Epithelial cell of prostate (primary cell): ENCODE data around the gene PAX7.

Source experiments
- DNase-seq: peaks from one replicate; pipeline ENCODE4 v3.0.0-alpha.2; 2011; ENCODE audit warnings: low read depth, low spot score
- H3K27ac ChIP-seq: fragments of 450-650 bp; 2 replicates; pipeline ENCODE4 v1.5.1; 2017; ENCODE audit warnings: mild to moderate bottlenecking

Gene PAX7

DNA sequence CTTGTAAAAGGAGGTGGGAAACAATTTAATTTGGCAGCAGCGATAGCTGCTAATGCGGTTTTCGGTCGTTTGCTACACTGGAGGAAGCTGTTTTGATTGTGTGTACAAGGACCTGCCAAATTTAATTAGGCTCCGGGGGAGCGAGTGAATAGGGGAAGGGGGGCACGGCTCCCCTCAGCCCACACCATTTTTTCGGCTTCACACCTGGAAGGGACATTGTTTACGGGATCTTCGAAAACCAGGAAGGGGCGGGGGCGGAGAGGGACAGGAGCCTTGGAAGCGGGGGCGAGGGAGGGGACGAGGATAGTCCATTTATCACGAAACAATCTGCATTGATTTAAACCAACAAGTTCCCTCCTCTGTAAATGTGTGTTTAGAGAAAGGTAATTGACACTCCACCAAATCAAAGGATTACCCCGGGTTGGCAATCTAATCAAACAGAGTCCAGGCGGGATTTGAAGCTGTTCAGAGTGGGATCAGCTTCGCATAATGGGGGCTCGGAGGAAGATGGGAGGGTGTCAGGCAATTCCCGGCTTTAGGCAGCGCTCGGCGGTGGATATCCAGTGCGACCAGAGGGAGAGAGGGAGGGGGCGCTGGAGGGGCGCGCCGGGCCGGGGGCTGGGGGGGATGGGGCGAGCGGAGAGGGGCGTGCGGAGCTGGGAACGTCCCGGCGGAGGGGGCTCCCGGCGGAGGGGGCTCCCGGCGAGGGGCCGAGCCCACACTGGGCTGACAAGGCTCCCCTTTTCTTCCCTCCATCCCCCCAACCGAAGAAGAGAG is 9.8 kb downstream of the PAX7 start:
- DNase-seq = no peak
- no peak overlapping the region for H3K27ac ChIP-seq

DNA sequence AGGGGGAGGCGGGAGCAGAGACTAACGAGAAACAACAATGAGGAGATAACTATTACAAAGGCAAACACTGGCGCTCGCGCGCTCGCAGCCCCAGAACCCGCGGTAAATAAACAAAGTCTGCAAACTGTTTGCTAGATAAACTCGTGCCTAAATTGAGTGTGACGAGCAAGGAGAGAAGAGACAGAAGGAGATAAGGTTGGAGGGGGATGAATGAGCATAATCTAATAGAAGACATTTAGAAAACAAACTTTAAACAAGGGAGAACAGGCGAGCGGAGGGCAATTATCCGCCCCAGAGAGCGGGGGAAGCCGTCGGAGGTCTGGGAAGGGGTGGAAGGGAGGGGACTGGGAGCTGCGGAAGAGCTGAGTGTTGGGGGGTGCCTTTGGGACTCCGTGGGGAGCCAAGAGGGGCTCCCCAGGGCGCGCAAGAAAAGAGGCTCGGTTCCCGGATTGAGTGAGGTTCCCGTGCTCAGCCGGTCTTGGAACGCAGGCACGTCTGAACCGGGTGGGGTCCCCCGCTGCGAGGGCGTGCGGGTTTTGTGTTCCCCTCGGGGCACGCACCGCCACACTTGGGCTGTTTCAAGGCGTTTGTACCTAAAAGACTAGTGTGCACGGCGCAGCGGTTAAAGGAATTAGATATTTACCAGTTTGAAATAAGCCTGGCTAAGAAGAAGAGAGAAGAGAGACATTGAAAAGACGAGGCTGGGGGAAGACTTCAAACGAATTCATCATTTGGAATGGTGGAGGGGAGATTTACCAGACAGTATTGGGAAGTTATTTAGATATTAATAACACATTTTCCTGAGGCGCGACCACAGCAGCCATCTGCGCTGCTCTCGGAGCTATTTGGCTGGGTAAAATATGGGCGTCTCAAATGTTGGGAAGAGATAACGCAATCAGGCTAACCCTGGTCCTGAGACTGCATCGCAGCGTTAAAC is 10.6 kb downstream of the PAX7 start:
- DNase-seq = no peak
- no peak overlapping the region for H3K27ac ChIP-seq

DNA sequence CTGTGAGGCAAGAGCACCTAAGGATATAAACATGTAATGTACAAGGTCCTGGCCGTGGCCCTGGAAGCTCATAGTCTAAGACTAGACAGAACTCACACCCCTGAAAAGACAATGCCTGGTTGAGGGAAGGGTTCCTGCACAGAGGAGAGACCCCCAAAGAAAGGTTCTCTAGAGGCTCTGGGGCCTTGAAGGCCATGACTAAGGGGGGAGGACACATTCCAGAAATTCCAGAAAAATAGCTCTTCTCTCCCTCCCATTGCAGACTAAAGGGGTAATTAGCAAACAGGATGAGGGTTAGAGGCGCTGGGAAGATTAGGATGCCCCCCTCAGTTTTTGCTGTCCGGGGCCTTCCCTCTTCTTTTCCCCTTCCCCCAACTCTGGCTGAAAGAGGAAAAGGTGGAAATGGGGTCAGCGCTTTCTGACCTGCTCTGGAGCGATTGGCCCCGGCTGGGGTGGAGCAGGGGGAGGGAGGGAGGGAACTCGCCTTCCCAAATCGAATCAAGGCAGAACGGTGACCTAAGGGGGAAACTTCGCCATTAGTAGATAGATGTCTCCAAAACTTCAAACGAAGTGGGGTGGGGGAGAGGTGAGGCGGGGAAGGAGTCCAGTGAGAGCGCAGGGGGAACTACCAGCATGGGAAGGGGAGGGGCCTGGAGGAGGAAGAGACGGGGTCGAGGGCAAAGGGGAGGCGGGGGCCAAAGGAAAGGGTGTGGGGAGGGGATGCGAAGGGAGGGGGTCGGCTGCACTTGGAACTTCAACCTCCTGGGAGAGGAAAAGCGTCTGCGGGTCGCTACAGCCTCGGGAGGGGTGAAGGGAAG is 11.8 kb downstream of the PAX7 start:
- no peak overlapping the region for H3K27ac ChIP-seq
- no peak for DNase-seq

DNA sequence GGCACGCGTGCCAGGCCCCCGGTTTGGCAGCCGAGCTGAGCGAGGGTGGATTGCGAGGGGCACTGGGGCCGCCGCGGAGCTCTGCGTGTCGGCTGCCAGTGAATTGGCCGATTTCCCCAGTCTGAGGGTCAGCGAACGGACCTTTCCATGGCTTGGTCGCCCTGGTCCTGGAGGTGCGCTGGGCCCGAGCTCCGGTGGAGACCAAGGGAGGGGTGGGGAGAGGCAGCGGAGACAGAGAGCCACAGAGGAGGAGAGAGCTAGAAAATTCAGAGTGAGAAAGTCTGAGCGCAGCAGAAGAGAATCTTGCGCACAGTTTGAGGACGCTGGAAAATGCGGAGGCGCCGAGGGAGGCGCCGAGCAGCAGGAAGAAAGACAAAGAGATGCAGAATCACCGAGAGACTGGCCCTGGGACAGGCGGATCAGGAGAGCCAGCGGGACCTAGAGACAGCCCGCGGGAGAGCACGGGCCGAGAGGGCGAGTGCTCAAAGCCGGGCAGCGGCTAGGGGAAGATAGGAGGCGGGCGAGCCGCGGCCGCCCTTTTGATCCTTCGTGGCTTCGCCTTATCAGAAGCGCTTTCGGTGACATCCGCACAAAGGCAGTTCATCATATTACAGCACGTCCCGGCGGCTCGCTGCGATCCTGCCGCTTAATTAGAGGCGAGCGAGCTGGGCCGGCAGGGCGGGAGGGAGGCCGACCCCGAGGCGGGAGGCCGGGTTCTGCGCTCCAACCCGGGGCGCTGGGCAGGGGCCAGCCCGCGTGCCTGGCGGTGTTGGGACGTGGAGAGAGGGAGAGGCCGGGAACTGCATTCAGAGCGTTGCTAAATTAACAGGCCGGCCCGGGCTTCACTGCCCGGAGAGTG is 12.7 kb downstream of the PAX7 start:
- H3K27ac ChIP-seq = no peak overlapping the region
- no peak for DNase-seq

DNA sequence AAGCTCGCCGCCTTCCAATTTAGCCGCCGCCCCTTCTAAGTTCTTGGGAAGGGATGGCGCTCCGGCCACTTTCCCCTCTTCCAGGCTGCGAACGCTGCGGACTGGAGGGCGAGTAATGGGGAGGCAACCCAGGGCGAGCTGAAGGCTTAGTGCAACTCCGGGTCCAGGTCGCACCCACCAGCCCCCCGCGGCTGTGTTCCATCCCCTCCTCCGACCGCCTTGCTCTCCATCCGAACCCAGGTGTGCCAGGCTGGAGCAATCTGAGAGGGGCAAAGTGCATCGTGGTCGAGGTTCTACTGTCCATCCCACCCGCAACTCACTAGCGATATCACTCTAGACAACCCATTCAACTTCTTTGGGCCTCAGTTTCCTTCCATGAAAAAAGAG is 13.4 kb downstream of the PAX7 start:
- DNase-seq = no peak
- no peak overlapping the region for H3K27ac ChIP-seq

DNA sequence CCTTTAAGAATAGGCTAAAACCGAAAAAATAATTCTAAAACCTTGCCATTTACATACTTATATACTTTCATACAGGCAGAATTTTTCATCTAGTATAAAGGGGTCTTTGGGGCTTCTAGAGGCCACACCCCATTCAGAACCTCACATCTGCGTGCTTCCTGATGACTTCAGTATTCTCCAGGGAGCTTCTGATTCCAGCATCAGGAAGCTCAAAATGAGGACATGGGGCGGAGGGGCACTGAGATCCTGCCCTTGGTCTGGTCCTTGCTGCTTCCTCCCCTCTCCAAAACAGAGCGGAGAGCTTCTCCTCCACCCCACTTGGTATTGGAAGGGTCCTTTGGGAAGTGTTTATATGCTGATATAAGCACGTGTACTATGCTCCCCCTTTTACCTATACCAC is 13.8 kb downstream of the PAX7 start:
- H3K27ac ChIP-seq = no peak overlapping the region
- DNase-seq = no peak

DNA sequence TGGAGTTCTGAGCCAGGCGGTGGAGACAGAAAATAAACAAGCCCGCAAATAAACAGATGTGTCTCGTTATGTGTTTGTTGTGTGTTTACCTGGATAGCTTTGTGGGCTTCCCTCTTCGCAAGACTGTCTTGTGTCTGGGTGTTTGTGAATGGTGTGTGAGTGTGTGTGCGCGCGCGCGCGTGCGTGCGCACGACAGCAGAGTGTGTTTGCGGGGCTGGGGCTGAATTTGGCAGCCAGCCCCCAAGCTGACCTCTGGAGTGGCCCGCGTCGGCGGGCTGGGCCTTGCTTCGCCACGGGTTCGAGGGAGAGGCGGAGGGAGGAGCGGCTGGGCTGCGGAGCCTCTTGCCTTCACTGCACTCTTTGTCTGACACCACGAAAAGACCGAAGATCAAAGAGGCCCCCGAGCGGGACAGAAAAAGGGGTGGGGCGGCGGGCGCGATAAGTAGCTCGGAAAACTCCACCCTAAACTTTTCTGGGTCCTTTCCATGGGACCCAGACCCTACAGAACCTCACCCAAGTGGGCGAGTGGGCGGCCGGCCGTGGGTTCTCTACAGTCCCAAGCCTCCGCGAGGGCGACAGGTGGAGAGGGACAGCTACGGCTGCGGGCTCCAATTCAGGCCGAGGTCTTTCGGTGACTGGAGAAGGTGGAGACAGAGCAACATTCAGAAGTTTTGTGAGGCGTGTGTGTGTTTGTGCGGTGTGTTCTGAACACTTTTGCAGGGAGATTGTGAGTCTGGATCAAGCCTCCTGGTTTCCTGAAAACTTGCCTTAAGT is 14.5 kb downstream of the PAX7 start:
- DNase-seq = no peak

DNA sequence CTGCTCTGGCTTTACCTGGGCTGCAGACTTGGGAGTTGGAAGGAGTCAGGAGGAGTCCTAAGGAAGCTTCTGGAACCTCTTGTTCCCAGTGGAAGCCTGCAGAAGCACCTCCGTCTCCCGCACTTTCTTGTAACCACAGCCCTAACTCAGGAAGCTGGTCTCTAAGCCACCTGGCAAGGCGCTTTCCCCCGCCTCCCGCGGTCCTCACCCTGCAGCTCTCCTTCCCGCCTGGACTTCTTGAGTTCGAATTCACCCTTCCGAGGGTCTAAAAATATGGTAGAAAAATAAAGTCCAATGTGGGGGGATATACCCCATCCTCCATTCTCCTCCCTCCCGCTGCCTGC is 15.1 kb downstream of the PAX7 start:
- no peak for DNase-seq
- no peak overlapping the region for H3K27ac ChIP-seq

More for the DNA sequence above, 14.5 kb downstream of the PAX7 start:
- no peak overlapping the region for H3K27ac ChIP-seq

DNA sequence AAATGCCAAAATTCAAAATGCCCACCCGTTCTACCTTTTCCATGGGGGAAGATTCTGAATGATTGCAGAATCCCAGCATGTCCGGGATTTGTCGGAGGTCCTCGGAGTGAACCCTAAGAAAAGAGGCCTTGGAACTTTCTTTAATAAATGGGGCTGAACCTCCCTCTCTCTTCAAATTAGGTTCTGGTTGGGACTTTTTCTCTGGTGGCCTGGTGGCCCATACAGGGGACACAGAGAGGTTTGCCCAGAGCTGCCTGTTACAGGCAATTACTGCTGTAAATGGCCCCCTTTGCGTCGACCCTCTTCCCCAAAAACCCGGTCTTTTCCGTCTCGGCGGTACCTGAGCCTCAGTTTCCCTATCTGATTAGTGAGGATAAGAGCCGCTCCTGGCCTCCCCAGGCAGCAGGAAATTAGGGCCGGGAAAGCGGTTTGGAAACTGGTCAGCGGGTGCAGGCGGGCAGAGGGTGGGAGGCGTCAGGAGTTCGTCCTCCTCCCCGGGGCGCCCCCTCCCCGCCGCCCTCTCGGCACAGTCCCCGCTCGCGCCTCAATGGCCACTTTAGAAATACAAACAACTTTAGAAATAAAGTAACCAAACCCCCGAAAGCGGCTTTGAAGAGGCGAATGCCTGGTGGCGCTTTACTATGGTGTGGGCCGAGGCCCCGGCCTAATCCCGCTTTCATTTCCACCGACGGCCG is 15.6 kb downstream of the PAX7 start:
- H3K27ac ChIP-seq = no peak overlapping the region
- no peak for DNase-seq

DNA sequence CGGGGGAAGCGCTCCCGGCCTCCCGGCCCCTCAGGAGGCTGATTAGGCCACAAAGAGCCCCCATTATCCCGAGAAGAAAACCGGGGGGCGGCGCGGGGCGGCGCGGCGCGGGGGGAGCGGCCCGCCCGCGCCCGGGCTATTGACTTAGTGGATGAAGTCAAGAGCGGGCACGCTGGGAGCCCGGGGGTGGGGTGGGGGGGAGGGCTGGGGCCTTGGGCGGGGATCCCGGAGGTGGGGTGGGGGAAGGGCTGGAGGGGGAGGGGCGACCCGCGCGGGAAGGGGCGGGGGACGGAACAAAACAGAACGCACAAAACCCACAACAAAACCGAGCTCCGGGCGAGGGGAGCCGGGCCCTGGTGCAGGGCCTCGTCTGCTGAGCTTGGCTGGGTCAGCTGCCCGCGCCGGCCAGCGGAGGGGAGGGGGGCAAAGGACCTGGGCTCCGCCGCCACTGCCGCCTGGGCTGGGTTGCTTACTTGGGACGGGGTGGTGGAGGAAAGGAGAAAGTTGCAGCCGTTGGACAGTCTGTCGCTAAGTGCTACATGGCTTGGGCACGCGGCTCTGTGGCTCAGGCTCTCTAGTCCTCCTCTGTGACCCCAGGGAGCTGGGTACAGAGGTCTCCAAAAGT is 16.3 kb downstream of the PAX7 start:
- no peak overlapping the region for H3K27ac ChIP-seq
- DNase-seq = no peak

DNA sequence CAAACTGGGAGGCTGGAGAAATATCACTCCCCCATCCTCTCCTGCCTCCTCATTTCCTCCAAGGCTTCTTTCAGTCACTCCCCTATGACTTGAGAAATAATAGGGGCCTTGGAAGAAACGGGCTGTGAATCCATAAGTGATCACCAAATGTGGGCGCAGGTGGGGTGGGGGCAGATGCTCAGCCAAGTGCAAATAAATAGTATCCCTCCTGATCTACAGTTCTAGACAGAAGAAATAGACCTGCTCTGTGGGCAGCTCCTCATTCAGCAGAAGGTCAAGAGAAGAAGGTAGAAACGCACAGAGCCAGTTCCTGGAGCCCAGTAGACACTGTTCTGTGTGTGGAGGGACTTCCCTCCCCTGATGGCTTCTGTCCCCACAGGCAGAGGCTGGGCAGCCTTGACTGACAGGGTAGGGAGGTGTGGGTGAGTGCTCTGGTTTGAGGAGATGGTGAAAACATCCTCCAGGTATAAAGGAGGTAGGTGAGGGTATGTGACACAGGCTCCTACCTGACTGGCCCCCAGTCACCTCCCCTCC is 17.1 kb downstream of the PAX7 start:
- DNase-seq = no peak

DNA sequence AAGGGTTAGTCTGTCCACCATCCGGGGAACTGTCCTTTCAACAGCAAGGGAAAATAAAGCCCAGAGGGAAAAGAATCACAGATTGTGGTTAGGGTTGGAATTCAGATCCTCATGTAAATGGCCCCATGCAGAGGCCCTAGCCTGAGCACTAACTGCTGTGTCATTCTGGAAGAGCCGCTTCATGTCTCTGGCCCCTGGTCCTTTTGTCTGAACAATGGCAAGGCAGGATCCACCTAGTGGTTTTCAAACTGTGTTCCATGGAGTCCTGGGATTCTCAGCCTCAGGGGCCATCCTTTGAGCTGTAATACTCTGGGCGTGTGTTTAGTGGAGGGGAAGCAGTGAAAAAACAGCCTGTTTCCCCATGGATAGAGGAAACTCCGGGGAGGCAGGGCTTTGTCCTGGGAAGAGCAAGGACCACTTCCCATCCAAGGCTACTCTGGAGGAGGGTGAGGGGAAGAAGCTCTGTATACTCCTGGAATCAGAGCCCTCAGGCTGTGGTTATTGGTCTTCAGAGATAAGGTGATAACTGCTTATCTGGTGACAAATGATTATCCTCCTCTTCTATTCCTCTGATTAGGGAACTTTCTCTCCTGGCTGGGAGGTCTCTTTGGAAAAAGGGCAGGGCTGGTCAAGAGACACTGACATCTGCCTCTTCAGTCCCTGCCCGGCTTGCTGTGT is 19.2 kb downstream of the PAX7 start:
- no peak overlapping the region for H3K27ac ChIP-seq
- DNase-seq = no peak

More for the DNA sequence above, 17.1 kb downstream of the PAX7 start:
- no peak overlapping the region for H3K27ac ChIP-seq

DNA sequence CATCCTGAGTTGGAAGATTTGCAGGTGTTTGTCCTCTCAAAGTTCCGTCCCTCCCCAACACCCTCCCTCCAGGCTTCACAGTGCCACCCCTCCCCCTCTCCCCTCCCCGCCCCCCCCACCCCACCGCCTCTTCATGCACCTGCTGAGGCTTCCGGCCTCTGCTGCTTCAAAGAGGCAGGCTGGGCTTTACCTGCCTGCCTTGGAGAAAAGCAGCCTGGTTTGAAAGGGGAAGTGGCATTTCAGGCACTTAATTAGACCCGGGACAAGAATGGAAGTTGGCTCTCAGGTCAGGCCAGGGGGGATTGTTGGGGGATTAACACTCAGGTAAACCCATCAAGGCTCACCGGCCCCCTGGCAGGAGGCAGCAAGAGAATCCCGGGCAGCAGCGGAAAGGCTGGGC is 21.1 kb downstream of the PAX7 start:
- no peak for DNase-seq
- H3K27ac ChIP-seq = no peak overlapping the region

DNA sequence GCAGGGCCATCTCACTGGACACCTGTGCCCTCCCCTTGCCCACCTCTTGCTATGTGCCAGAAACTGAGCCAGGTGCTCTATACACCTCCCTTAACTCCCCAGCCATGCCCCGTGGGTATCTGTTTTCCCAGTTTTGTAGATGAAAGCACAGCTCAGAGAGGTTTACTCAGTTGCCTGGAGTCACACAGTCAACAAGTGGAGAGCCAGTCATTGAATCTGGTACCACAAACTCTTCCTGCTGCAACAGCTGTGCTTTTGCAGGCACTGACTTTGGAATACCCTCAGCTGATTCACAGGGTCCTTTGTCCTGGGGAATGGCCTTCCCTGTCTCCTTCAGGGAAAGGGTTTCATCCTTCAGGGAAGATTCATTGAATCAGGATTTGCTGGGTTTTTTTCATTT is 22.1 kb downstream of the PAX7 start:
- no peak overlapping the region for H3K27ac ChIP-seq
- no peak for DNase-seq

DNA sequence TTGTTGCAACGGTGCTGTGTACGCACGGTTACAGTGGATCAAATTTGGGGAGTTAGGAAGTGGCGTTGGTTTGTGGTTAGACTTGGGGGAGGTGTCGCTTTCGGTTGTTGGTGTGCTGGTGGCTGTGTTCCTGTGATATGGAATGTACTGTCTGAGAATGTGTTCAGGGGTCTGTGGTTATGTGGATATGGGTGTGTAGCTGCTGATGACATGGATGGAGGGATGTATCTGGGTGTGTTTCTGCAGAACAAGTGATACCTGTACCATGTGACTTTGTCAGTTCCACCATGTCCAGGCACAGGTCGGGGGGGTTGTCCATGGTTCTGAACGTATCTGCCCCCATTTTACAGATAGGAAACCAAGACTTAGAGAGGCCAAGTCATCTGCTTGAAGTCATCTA is 22.7 kb downstream of the PAX7 start:
- no peak overlapping the region for H3K27ac ChIP-seq
- no peak for DNase-seq

DNA sequence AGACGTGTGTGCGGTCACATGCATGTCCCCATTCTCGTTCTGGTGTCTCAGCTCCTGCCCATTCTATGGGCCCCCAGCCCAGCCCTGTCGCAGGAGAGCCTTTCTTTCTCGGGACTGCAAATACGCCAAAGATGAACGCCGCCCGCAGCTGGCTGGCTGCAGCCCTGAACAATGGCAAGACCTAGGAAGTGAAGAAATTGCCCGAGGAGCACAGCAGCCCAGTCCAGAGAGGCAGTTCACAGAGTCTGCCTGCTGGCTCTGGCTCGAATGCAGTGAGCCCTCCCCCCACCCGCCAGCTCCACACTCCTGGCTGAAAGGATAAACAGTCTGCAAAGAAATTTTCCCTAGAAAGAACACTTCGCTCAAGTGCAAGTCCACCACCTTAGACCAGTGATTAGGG is 23.3 kb downstream of the PAX7 start:
- no peak for DNase-seq
- no peak overlapping the region for H3K27ac ChIP-seq

DNA sequence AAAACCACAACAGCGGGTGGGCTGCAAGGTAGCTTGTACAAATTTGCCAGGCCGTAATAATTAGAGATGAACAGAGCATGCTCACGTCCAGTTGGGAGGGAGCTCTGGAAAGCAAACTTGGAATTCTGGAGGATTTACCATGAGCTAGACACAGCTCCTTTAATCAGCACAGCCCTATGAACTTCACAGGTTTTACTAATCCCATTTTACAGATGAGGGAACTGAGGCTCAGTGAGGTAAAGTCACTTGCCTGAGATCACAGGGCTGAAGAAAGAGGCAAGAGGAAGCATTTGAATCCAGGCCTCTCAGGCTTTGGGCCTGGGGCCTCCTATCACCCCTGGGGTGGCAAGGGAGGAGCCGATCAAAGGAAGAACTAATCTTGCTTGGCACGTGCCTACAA is 24.0 kb downstream of the PAX7 start:
- DNase-seq = no peak
- no peak overlapping the region for H3K27ac ChIP-seq
